HCT116 (cell line): ENCODE measurements around the gene CDX1. TPM values are rescaled to one million over a fixed set of nuclear protein-coding genes. Genes with fewer than 3 reads are reported as not detected.

Source experiments
- ATAC-seq: fragments of 200-7000 bp; cut with Tn5 transposase; 2 replicates; pipeline ENCODE4 v1.9.1; 2020; ENCODE audit warnings: mild to moderate bottlenecking, moderate library complexity
- BruUV-seq: library from RNA; stranded (reverse); fragments of 400-500 nt; replicated peaks from 2 replicates; lab custom pipeline; 2021; lab: Mats Ljungman, UMichigan
- CTCF ChIA-PET: fragments of 300-600 bp; sonication (Branson Sonifier 250); formaldehyde crosslinking; loops from one replicate; lab custom pipeline; 2021; ENCODE audit warnings: antibody characterized with exemption; lab: Charles Lee
- POLR2A ChIA-PET: fragments of 300-600, 350-600 bp; sonication (Branson Sonifier 250); formaldehyde crosslinking; loops from one replicate; lab custom pipeline; 2021; ENCODE audit warnings: antibody characterized with exemption; lab: Charles Lee
- RAD21 ChIA-PET, 2 experiments: fragments of 300-600 bp; sonication (Branson Sonifier 250); formaldehyde crosslinking; loops; one replicate each; lab custom pipeline; 2023; ENCODE audit warnings: low total read pairs in 2 of 2; ENCODE audit not compliant: uncharacterized antibody in 2 of 2, unreplicated experiment in 2 of 2, low non-redundant PET in 1 of 2; lab: Charles Lee
- DNase-seq: peaks from one replicate; pipeline ENCODE4 v3.0.0-alpha.2; 2010; ENCODE audit warnings: low read depth, low spot score
- H2AFZ ChIP-seq: fragments of 200-600 bp; shearing (Covaris generic), sonication (generic); 2 replicates; pipeline ENCODE4 v1.6.1; 2017; ENCODE audit warnings: low read depth, mixed run types, mixed read lengths, antibody characterized with exemption, low read length; ENCODE audit not compliant: poor library complexity, severe bottlenecking
- H3K27ac ChIP-seq: 2 replicates; pipeline ENCODE4 v1.5.1; 2012; ENCODE audit warnings: low read depth, low read length
- H3K27me3 ChIP-seq: fragments of 200-600 bp; sonication (generic); 2 replicates; pipeline ENCODE4 v1.6.1; 2016; ENCODE audit warnings: mixed run types, low read length, mixed read lengths; ENCODE audit not compliant: insufficient read depth
- H3K36me3 ChIP-seq, 2 experiments: fragments of 200-500 bp in 1 of 2; fragments of 200-600 bp in 1 of 2; sonication (Bioruptor generic) in 1 of 2; sonication (generic) in 1 of 2; 2 replicates each; pipeline versions ENCODE4 v1.5.1 to v1.6.1; 2014 to 2016; ENCODE audit warnings: low read length in 2 of 2, inconsistent platforms in 1 of 2, mixed read lengths in 1 of 2, mixed run types in 1 of 2; ENCODE audit not compliant: insufficient read depth in 2 of 2, control insufficient read depth in 1 of 2
- H3K4me1 ChIP-seq, 2 experiments: fragments of 200-600 bp in 1 of 2; sonication (generic) in 1 of 2; 2 replicates each; pipeline versions ENCODE4 v1.5.1 to v1.6.1; 2012 to 2017; ENCODE audit warnings: low read length in 2 of 2, inconsistent platforms in 1 of 2, mild to moderate bottlenecking in 1 of 2, mixed read lengths in 1 of 2, mixed run types in 1 of 2, moderate library complexity in 1 of 2; ENCODE audit not compliant: insufficient read depth in 2 of 2, control insufficient read depth in 1 of 2
- H3K4me2 ChIP-seq: fragments of 200-600 bp; sonication (generic); 2 replicates; pipeline ENCODE4 v1.6.1; 2017; ENCODE audit warnings: mixed run types, low read length, mixed read lengths
- H3K4me3 ChIP-seq, 2 experiments: fragments of 200-600 bp in 1 of 2; sonication (generic) in 1 of 2; replicated peaks in 1 of 2; 2 replicates each; pipeline ENCODE4 v1.5.1; 2011 to 2016; ENCODE audit warnings: low read length in 2 of 2, control low read depth in 1 of 2, low read depth in 1 of 2, mild to moderate bottlenecking in 1 of 2, mixed read lengths in 1 of 2, mixed run types in 1 of 2
- H3K79me2 ChIP-seq: fragments of 200-600 bp; sonication (generic); 2 replicates; pipeline ENCODE4 v1.6.1; 2017; ENCODE audit warnings: mild to moderate bottlenecking, mixed run types, low read length, moderate library complexity, mixed read lengths; ENCODE audit not compliant: insufficient read depth
- H3K9ac ChIP-seq: fragments of 200-600 bp; sonication (generic); 2 replicates; pipeline ENCODE4 v1.6.1; 2016; ENCODE audit warnings: low read length, mixed read lengths
- H3K9me2 ChIP-seq: fragments of 200-600 bp; sonication (generic), shearing (Covaris generic); 2 replicates; pipeline ENCODE4 v1.6.1; 2017; ENCODE audit warnings: mixed run types, mild to moderate bottlenecking, moderate library complexity; ENCODE audit not compliant: insufficient read depth
- H3K9me3 ChIP-seq, 2 experiments: fragments of 200-500 bp in 1 of 2; fragments of 200-600 bp in 1 of 2; sonication (Bioruptor generic) in 1 of 2; sonication (generic) in 1 of 2; 2 replicates each; pipeline ENCODE4 v1.6.1; 2014 to 2017; ENCODE audit warnings: low read length in 2 of 2, mixed read lengths in 2 of 2, inconsistent platforms in 1 of 2, low read depth in 1 of 2, mild to moderate bottlenecking in 1 of 2, mixed run types in 1 of 2, moderate library complexity in 1 of 2; ENCODE audit not compliant: control insufficient read depth in 1 of 2, insufficient read depth in 1 of 2
- H4K20me1 ChIP-seq: fragments of 200-600 bp; sonication (generic), shearing (Covaris generic); 2 replicates; pipeline ENCODE4 v1.6.1; 2017; ENCODE audit warnings: mixed run types, mild to moderate bottlenecking, moderate library complexity; ENCODE audit not compliant: insufficient read depth
- CBX3 ChIP-seq: IDR thresholded peaks from 2 replicates; pipeline ENCODE4 v1.6.1; 2012; ENCODE audit warnings: low read depth
- CEBPB ChIP-seq: IDR thresholded peaks from 2 replicates; pipeline ENCODE4 v1.6.1; 2012; ENCODE audit warnings: low read depth
- ELF1 ChIP-seq: IDR thresholded peaks from 2 replicates; pipeline ENCODE4 v1.6.1; 2012; ENCODE audit warnings: low read depth, borderline replicate concordance
- EZH2phosphoT487 ChIP-seq: fragments of 200-600 bp; IDR thresholded peaks from 2 replicates; pipeline ENCODE4 v1.6.1; 2018; ENCODE audit warnings: antibody characterized with exemption, borderline replicate concordance
- FOSL1 ChIP-seq: IDR thresholded peaks from 2 replicates; pipeline ENCODE4 v1.6.1; 2012; ENCODE audit warnings: low read depth
- JUND ChIP-seq: IDR thresholded peaks from 2 replicates; pipeline ENCODE4 v1.6.1; 2012
- POLR2A ChIP-seq: IDR thresholded peaks from 2 replicates; pipeline ENCODE4 v1.7.0; 2011; ENCODE audit warnings: borderline replicate concordance; ENCODE audit not compliant: insufficient read depth, insufficient read length; ENCODE audit errors: extremely low read depth
- POLR2AphosphoS5 ChIP-seq: IDR thresholded peaks from 2 replicates; pipeline ENCODE4 v1.6.1; 2011; ENCODE audit warnings: mild to moderate bottlenecking, low read depth, low read length, moderate library complexity
- RAD21 ChIP-seq: IDR thresholded peaks from 2 replicates; pipeline ENCODE4 v1.6.1; 2012; ENCODE audit warnings: low read depth, mild to moderate bottlenecking
- SP1 ChIP-seq: IDR thresholded peaks from 2 replicates; pipeline ENCODE4 v1.6.1; 2012; ENCODE audit warnings: low read depth
- SRF ChIP-seq: IDR thresholded peaks from 2 replicates; pipeline ENCODE4 v1.6.1; 2012; ENCODE audit warnings: low read depth
- TCF7L2 ChIP-seq: IDR thresholded peaks from 2 replicates; pipeline ENCODE4 v1.7.0; 2011; ENCODE audit warnings: borderline replicate concordance, inconsistent platforms; ENCODE audit not compliant: insufficient read depth, insufficient read length; ENCODE audit errors: extremely low read depth
- YY1 ChIP-seq: IDR thresholded peaks from 2 replicates; pipeline ENCODE4 v1.6.1; 2011; ENCODE audit warnings: low read length, low read depth, moderate library complexity, mild to moderate bottlenecking; ENCODE audit not compliant: insufficient replicate concordance; ENCODE audit errors: extremely low read depth
- intact Hi-C: fragments of 100-400 bp; cut with micrococcal nuclease; formaldehyde crosslinking; loops from 2 replicates; pipeline ENCODE4 v1.10.0; 2022
- total RNA-seq: library from RNA; stranded (reverse); gene quantifications from one replicate; pipeline ENCODE4 v1.2.1, GENCODE V29; 2021; ENCODE audit not compliant: unreplicated experiment
- TF ChIP-seq, protein P1 (sequence below): IDR thresholded peaks from 2 replicates; pipeline ENCODE4 v1.6.1; 2011; ENCODE audit warnings: mild to moderate bottlenecking, low read length, moderate library complexity; ENCODE audit not compliant: insufficient replicate concordance; ENCODE audit errors: extremely low read depth
- TF ChIP-seq, protein P2 (sequence below), 3 experiments: fragments of 200-600 bp in 1 of 3; sonication (generic) in 1 of 3; IDR thresholded peaks in 2 of 3; conservative IDR thresholded peaks in 1 of 3; 2 replicates each; pipeline ENCODE4 v1.5.1; 2012 to 2017; ENCODE audit warnings: low read depth in 2 of 3, low read length in 2 of 3, antibody characterized with exemption in 1 of 3, borderline replicate concordance in 1 of 3, control low read depth in 1 of 3, mild to moderate bottlenecking in 1 of 3, mixed read lengths in 1 of 3, mixed run types in 1 of 3, moderate library complexity in 1 of 3; ENCODE audit not compliant: insufficient read depth in 1 of 3

CDX1 gene
- total RNA-seq, 1 experiment from 2014 or later = not detected

DNA sequence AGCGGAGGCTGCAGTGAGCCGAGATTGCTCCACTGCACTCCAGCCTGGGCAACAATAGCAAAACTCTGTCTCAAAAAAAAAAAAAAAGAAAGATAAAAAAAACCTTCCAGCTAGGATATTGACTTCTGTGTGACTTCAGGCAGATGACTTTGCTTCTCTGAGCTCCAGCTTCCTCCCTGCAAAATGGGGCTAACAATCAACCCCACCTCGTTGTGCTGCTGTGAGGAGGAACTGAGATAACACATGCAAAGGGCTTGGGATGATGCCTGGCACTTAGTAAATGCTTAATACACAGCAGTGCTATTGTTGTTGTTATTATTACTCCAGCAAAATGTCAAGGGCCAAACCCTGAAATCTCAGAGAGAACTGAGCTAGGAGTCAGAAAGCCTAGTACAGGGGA, 3.5 kb upstream of the CDX1 start:
- ATAC-seq = no peak
- POLR2A ChIA-PET = interaction anchor here (0.8 kb wide), 1 partner anchor 287 kb away, joined by 3 read pairs; no protein-coding TSS in a partner anchor
- intact Hi-C loops = no loop called here
- no peak overlapping the region for H3K4me2 ChIP-seq
- H3K9ac ChIP-seq = no peak overlapping the region
- no peaks in the 10 kb centered on the region for H4K20me1 ChIP-seq
- H3K27me3 ChIP-seq = no peaks in the 10 kb centered on the region
- H3K4me3 ChIP-seq = no peak overlapping the region
- H3K9me3 ChIP-seq = no peaks in the 10 kb centered on the region
- H3K36me3 ChIP-seq = no peaks in the 10 kb centered on the region
- TF ChIP-seq, protein P1, sequence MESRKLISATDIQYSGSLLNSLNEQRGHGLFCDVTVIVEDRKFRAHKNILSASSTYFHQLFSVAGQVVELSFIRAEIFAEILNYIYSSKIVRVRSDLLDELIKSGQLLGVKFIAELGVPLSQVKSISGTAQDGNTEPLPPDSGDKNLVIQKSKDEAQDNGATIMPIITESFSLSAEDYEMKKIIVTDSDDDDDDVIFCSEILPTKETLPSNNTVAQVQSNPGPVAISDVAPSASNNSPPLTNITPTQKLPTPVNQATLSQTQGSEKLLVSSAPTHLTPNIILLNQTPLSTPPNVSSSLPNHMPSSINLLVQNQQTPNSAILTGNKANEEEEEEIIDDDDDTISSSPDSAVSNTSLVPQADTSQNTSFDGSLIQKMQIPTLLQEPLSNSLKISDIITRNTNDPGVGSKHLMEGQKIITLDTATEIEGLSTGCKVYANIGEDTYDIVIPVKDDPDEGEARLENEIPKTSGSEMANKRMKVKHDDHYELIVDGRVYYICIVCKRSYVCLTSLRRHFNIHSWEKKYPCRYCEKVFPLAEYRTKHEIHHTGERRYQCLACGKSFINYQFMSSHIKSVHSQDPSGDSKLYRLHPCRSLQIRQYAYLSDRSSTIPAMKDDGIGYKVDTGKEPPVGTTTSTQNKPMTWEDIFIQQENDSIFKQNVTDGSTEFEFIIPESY = no peak
- TF ChIP-seq RAD21 = no peak
- no peak for TF ChIP-seq SRF
- no peak for TF ChIP-seq CBX3
- TF ChIP-seq CEBPB = no peak
- TF ChIP-seq, protein P2, sequence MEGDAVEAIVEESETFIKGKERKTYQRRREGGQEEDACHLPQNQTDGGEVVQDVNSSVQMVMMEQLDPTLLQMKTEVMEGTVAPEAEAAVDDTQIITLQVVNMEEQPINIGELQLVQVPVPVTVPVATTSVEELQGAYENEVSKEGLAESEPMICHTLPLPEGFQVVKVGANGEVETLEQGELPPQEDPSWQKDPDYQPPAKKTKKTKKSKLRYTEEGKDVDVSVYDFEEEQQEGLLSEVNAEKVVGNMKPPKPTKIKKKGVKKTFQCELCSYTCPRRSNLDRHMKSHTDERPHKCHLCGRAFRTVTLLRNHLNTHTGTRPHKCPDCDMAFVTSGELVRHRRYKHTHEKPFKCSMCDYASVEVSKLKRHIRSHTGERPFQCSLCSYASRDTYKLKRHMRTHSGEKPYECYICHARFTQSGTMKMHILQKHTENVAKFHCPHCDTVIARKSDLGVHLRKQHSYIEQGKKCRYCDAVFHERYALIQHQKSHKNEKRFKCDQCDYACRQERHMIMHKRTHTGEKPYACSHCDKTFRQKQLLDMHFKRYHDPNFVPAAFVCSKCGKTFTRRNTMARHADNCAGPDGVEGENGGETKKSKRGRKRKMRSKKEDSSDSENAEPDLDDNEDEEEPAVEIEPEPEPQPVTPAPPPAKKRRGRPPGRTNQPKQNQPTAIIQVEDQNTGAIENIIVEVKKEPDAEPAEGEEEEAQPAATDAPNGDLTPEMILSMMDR (IDR thresholded peaks at IDR 0.05 in 2 of 3, conservative IDR thresholded peaks at IDR 0.05 in 1 of 3; ENCODE audit: borderline replicate concordance in 1 of 3, insufficient read depth in 1 of 3, low read depth in 2 of 3, low read length in 2 of 3) = no peak
- no peak for TF ChIP-seq TCF7L2
- no peak for TF ChIP-seq EZH2phosphoT487
- TF ChIP-seq JUND = no peak
- no peak for TF ChIP-seq ELF1
- TF ChIP-seq YY1 = no peak
- TF ChIP-seq POLR2AphosphoS5 = no peak
- TF ChIP-seq POLR2A = no peak
- TF ChIP-seq FOSL1 = no peak
- TF ChIP-seq SP1 = no peak
- RAD21 ChIA-PET = no interaction called here
- H3K79me2 ChIP-seq = no peaks in the 10 kb centered on the region
- H3K27ac ChIP-seq = no peak overlapping the region
- H2AFZ ChIP-seq = no peak overlapping the region
- BruUV-seq = no TSS peak
- H3K9me2 ChIP-seq = no peaks in the 10 kb centered on the region
- DNase-seq = no peak
- CTCF ChIA-PET = interaction anchor here (1.1 to 2.6 kb wide), 3 partner anchors 9 to 274 kb away, joined by 3 to 10 read pairs (median 3); no protein-coding TSS in a partner anchor
- peaks cover 3 to 19% of the 10 kb centered on the region in 2 experiments; a peak in 3 of 4 replicates for H3K4me1 ChIP-seq
